NB4 (cell line): ENCODE results near the gene MAP3K9.

ENCODE experiments used
- DNase-seq: peaks from one replicate; pipeline ENCODE4 v3.0.0; 2010; ENCODE audit warnings: low read depth
- H3K4me3 ChIP-seq: one replicate; pipeline ENCODE4 v1.5.1; 2011; ENCODE audit warnings: mild to moderate bottlenecking, low read depth, low read length, moderate library complexity
- MYC ChIP-seq: IDR thresholded peaks from 2 replicates; pipeline ENCODE4 v1.6.1; 2011; ENCODE audit warnings: low read depth, low read length
- POLR2A ChIP-seq: IDR thresholded peaks from 2 replicates; pipeline ENCODE4 v1.6.1; 2011; ENCODE audit warnings: mild to moderate bottlenecking; ENCODE audit not compliant: insufficient read length; ENCODE audit errors: extremely low read depth
- TF ChIP-seq, protein P1 (sequence below): IDR thresholded peaks from one replicate; pipeline ENCODE4 v1.5.1; 2012; ENCODE audit warnings: low read depth, low read length
- TF ChIP-seq, protein P2 (sequence below): IDR thresholded peaks from 2 replicates; pipeline ENCODE4 v1.6.1; 2011; ENCODE audit warnings: low read depth, low read length

MAP3K9 gene

DNA sequence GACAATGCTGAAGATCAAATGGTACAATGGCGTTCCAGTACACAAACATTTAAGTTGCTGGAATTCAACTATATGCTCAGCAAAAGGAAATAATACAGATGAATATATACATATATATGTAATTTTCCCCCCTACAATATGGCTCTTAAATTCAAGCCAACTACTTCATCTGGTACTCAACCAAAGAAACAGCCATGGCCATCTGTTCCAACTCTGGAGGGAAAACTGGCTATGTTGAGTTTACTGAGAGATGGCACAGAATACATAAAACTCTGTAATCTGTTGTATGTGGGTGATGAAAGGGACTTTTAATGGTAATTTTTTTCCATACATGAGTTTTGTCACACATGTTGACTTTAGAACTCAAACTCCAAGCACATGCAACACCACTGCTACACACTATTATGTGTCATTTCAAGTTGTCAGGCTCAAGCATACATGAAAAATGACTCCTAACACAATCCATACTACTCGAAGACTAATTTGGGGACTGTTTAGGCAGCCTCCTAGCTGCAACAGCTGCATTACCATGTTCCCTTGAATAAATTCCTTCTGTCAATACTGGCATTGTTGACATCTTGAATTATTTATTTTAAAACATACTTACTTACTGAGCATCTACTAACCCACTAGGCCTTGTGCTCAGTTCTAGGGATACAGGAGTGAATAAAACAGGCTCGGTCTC is 38.2 kb upstream of the MAP3K9 start:
- no peak for DNase-seq
- TF ChIP-seq MYC (no peak), POLR2A (no peak)
- TF ChIP-seq, protein P1, sequence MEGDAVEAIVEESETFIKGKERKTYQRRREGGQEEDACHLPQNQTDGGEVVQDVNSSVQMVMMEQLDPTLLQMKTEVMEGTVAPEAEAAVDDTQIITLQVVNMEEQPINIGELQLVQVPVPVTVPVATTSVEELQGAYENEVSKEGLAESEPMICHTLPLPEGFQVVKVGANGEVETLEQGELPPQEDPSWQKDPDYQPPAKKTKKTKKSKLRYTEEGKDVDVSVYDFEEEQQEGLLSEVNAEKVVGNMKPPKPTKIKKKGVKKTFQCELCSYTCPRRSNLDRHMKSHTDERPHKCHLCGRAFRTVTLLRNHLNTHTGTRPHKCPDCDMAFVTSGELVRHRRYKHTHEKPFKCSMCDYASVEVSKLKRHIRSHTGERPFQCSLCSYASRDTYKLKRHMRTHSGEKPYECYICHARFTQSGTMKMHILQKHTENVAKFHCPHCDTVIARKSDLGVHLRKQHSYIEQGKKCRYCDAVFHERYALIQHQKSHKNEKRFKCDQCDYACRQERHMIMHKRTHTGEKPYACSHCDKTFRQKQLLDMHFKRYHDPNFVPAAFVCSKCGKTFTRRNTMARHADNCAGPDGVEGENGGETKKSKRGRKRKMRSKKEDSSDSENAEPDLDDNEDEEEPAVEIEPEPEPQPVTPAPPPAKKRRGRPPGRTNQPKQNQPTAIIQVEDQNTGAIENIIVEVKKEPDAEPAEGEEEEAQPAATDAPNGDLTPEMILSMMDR: no peak
- TF ChIP-seq, protein P2, sequence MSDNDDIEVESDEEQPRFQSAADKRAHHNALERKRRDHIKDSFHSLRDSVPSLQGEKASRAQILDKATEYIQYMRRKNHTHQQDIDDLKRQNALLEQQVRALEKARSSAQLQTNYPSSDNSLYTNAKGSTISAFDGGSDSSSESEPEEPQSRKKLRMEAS: no peak
- no peak overlapping the region for H3K4me3 ChIP-seq

DNA sequence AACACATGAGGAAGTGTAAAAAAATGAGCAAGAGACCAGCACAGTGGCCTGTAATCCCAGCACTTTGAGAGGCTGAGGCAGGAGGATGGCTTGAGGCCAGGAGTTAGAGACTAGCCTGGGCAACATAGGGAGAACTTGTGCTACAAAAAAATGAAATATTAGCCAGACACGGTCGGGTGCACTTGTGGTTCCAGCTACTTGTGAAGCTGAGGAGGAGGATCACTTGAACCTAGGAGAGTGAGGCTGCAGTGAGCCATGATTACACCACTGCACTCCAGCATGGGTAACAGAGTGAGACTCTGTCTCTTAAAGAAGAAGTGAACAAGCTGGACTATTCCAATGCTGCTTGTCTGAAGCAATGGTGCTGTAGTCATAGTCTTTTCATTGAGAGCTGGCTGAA is 36.3 kb upstream of the MAP3K9 start:
- TF ChIP-seq, protein P1: no peak
- TF ChIP-seq, protein P2: no peak
- TF ChIP-seq POLR2A (no peak), MYC (no peak)
- no peak overlapping the region for H3K4me3 ChIP-seq
- DNase-seq: no peak

DNA sequence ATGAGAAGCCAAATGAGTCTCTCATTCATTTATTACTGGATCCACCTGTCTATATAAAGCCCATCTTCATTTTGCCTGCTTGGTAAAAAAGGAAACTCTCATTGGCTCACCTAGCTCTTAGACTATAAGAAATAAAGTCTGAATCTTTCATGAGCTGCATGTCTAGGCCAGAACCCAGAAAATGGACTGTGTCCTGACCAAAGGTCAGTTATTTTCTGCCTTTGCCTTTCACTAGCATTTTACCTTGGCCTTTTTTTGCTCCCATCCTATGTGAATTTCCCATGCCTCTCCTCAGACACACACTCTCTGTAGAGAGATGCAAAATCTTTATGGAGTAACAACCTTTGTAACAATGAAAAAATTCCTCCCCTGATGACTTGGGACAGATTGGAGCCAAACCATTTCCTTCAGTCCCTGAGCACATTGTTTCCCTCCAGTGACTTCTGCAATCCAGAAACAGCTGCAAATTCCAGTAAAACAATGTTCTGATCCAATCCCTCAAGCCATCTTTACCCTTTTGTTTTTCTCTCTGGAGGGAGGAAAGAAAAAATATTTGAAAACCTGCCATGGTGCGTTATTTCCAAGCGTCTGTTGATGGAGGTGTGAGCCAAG is 33.6 kb upstream of the MAP3K9 start:
- DNase-seq: no peak
- no peak overlapping the region for H3K4me3 ChIP-seq
- TF ChIP-seq, protein P2: no peak
- no peak for TF ChIP-seq POLR2A
- TF ChIP-seq, protein P1: no peak
- TF ChIP-seq MYC: no peak

DNA sequence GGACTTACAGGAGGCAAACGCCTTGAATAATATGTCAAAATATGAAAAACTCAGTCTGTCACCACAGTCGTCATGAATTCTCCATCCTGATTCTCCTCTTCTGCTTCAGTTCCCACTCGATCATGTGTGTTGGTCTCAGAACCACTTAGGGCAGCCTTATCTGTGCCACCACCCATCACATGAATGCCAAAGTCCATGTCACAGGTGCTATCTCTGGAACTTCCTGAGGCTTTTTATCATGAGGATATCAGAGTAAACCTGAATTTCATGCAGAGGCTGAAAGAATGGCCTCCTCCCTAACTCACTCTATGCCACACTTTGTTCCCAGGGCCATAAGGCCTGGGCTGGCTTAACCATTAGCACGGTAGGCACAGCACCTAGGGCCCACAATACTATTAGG is 28.8 kb upstream of the MAP3K9 start:
- no peak for DNase-seq
- TF ChIP-seq POLR2A (no peak), MYC (no peak)
- TF ChIP-seq, protein P2: no peak
- TF ChIP-seq, protein P1: no peak
- no peak overlapping the region for H3K4me3 ChIP-seq

DNA sequence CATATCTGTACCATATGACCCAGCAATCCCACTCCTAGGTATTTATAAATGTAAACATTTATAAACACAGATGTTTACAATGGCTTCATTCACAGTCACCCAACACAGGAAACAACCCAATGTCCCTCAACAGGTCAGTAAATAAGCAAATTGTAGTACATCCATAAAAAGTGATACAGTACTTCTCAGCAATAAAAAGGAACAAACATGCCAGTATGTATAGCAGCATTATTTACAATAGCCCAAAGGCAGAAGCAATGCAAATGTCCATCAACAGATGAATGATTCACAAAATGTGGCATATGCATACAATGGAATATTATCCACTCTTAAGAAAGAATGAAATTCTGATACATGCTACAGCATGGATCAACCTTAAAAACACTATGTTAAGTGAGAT is 27.6 kb upstream of the MAP3K9 start:
- no peak for DNase-seq
- TF ChIP-seq MYC (no peak), POLR2A (no peak)
- TF ChIP-seq, protein P1: no peak
- TF ChIP-seq, protein P2: no peak
- H3K4me3 ChIP-seq: no peak overlapping the region
